GM19023 (cell line): ENCODE data around the gene THOP1.
"Not testable (repeated sequence)": the region's sequence is repeated elsewhere in the genome, so short reads cannot be mapped to it uniquely, and the experiment has no call there.

Source experiments
- ATAC-seq: cut with Tn5 transposase; IDR thresholded peaks from one replicate; pipeline ENCODE4 v1.9.1; 2021; ENCODE audit warnings: mild to moderate bottlenecking, moderate library complexity; ENCODE audit not compliant: unreplicated experiment

Gene THOP1

GRCh38 chr19:2780284-2780683 is 5.0 kb upstream of the THOP1 start:
- ATAC-seq, result no peak

- ATAC-seq, result no peak
Observed at GRCh38 chr19:2782329-2782935, 2.9 kb upstream of the THOP1 start.

- peak; percentile 82 for ATAC-seq
Observed at GRCh38 chr19:2782936-2783780, 2.1 kb upstream of the THOP1 start, which contains the start of gene SGTA. Gene SGTA, minus strand, starts transcription at chr19:2783273. Its CDS starts 14,205 bp downstream, at chr19:2769068.

- ATAC-seq, result no peak
Observed at GRCh38 chr19:2783781-2784145, 1.5 kb upstream of the THOP1 start.

- no peak for ATAC-seq
Observed at GRCh38 chr19:2787115-2787514, 1.8 kb downstream of the THOP1 start.

GRCh38 chr19:2788237-2788636 is 2.9 kb downstream of the THOP1 start:
- no peak for ATAC-seq

- ATAC-seq, result no peak
Observed at GRCh38 chr19:2790194-2790556, 4.9 kb downstream of the THOP1 start.

- no peak for ATAC-seq
Observed at GRCh38 chr19:2790557-2791271, 5.4 kb downstream of the THOP1 start.

GRCh38 chr19:2791440-2791839 is 6.1 kb downstream of the THOP1 start:
- ATAC-seq, result no peak

- ATAC-seq, result no peak
Observed at GRCh38 chr19:2791876-2792275, 6.6 kb downstream of the THOP1 start.

- ATAC-seq, result not testable (repeated sequence)
Observed at GRCh38 chr19:2792666-2793065, 7.4 kb downstream of the THOP1 start.

GRCh38 chr19:2793126-2793525 is 7.8 kb downstream of the THOP1 start:
- ATAC-seq, result no peak

- ATAC-seq, result no peak
Observed at GRCh38 chr19:2793577-2793976, 8.3 kb downstream of the THOP1 start.

GRCh38 chr19:2795827-2796658 is 10.7 kb downstream of the THOP1 start:
- ATAC-seq, result no peak

GRCh38 chr19:2796659-2797266 is 11.5 kb downstream of the THOP1 start:
- no peak for ATAC-seq

GRCh38 chr19:2797280-2797679 is 12.0 kb downstream of the THOP1 start:
- no peak for ATAC-seq

GRCh38 chr19:2798158-2798685 is 12.9 kb downstream of the THOP1 start:
- ATAC-seq, result no peak

- ATAC-seq, result no peak
Observed at GRCh38 chr19:2798733-2799132, 13.4 kb downstream of the THOP1 start.

GRCh38 chr19:2799273-2800020 is 14.1 kb downstream of the THOP1 start:
- ATAC-seq, result no peak

- ATAC-seq, result no peak
Observed at GRCh38 chr19:2800506-2800905, 15.2 kb downstream of the THOP1 start.
